Left colon (tissue), 2 donors: Measurements from ENCODE around the gene LRRC10. TPM values are rescaled to one million over a fixed set of nuclear protein-coding genes. Genes with fewer than 3 reads are reported as not detected.

Source experiments
- ATAC-seq: fragments of 200-7000 bp; cut with Tn5 transposase; one replicate; pipeline ENCODE4 v1.9.1; 2020; ENCODE audit warnings: mild to moderate bottlenecking, moderate library complexity
- DNase-seq, 2 donors: peaks; one replicate each; pipeline ENCODE4 v3.0.0-alpha.2; 2020
- intact Hi-C, 2 donors: fragments of 100-400 bp; cut with DNase I in 1 of 2; cut with micrococcal nuclease in 1 of 2; formaldehyde crosslinking; loops; one replicate each; pipeline versions ENCODE4 v1.11.2 to v1.14.0; 2022; cut with DNase I, micrococcal nuclease
- long read RNA-seq: library from polyadenylated mRNA; unstranded; transcript quantifications from one replicate; pipeline ENCODE4 v2.0.0, GENCODE V29; 2021
- total RNA-seq, 2 donors: library from RNA; stranded (reverse); fragmentation: NEBNext Ultra II Directional; extraction: Animal tissue kit (Norgen Biotek cat#: 25700); gene quantifications; one replicate each; pipeline ENCODE4 v1.2.1, GENCODE V29; 2021
- donor health status: DM: no; HTN: no; CAD: no.
- donor health status: DM: yes; HTN: yes; CAD: no.

The LRRC10 gene
- total RNA-seq: not detected
- long read RNA-seq: 0 reads

GRCh38 chr12:69610729-69611128, at the start of gene LRRC10:
TSS of gene LRRC10 (minus strand) at chr12:69610907. CDS start at chr12:69610838, 69 bp downstream.
- no peak for ATAC-seq
- intact Hi-C loops: no loop called here
- DNase-seq: no peak

- DNase-seq: no peak
- intact Hi-C loops: no loop called here
These were observed 49.6 kb upstream of the LRRC10 start for GRCh38 chr12:69660164-69660863.

GRCh38 chr12:69658203-69658602, 47.5 kb upstream of the LRRC10 start:
- DNase-seq: no peak

More at GRCh38 chr12:69660164-69660863, 49.6 kb upstream of the LRRC10 start:
- ATAC-seq: no peak

GRCh38 chr12:69657376-69658137, 46.9 kb upstream of the LRRC10 start:
- intact Hi-C loops: no loop called here
- DNase-seq: no peak
- ATAC-seq: no peak

More at GRCh38 chr12:69658203-69658602, 47.5 kb upstream of the LRRC10 start:
- ATAC-seq: no peak
- intact Hi-C loops: no loop called here

- DNase-seq (no peak), ATAC-seq (no peak)
- intact Hi-C loops: no loop called here
These were observed 45.1 kb upstream of the LRRC10 start for GRCh38 chr12:69655616-69656340.

GRCh38 chr12:69653703-69654102, 43.0 kb upstream of the LRRC10 start:
- intact Hi-C loops: no loop called here
- DNase-seq (no peak), ATAC-seq (no peak)

GRCh38 chr12:69651922-69652321, 41.2 kb upstream of the LRRC10 start:
- ATAC-seq (no peak), DNase-seq (no peak)
- intact Hi-C loops: no loop called here

GRCh38 chr12:69649529-69649928, 38.8 kb upstream of the LRRC10 start:
- DNase-seq (no peak), ATAC-seq (no peak)
- intact Hi-C loops: no loop called here

GRCh38 chr12:69648476-69648875, 37.8 kb upstream of the LRRC10 start:
- no peak for DNase-seq
- intact Hi-C loops: no loop called here

GRCh38 chr12:69647178-69647577, 36.5 kb upstream of the LRRC10 start:
- intact Hi-C loops: no loop called here
- ATAC-seq (no peak), DNase-seq (no peak)

More at GRCh38 chr12:69648476-69648875, 37.8 kb upstream of the LRRC10 start:
- ATAC-seq: no peak

- DNase-seq (no peak), ATAC-seq (no peak)
- intact Hi-C loops: no loop called here
These were observed 34.3 kb upstream of the LRRC10 start for GRCh38 chr12:69645031-69645430.

- no peak for ATAC-seq
- DNase-seq: no peak
- intact Hi-C loops: no loop called here
These were observed 33.8 kb upstream of the LRRC10 start for GRCh38 chr12:69644511-69644910.

GRCh38 chr12:69642531-69642930, 31.8 kb upstream of the LRRC10 start:
- DNase-seq: no peak
- ATAC-seq: no peak
- intact Hi-C loops: no loop called here

- DNase-seq (no peak), ATAC-seq (no peak)
- intact Hi-C loops: no loop called here
These were observed 30.8 kb upstream of the LRRC10 start for GRCh38 chr12:69641546-69641945.

GRCh38 chr12:69639400-69640016, 28.8 kb upstream of the LRRC10 start:
- intact Hi-C loops: loop anchor here in 1 of 2 donors (5.0 kb wide), 1 partner anchor 282 kb away; the partner anchor contains the start of gene YEATS4
- ATAC-seq (peak; percentile 89), DNase-seq (peak; percentile 32 to 67)

GRCh38 chr12:69633061-69633460, 22.4 kb upstream of the LRRC10 start:
- no peak for DNase-seq
- intact Hi-C loops: no loop called here
- ATAC-seq: no peak

- intact Hi-C loops: no loop called here
- ATAC-seq (no peak), DNase-seq (no peak)
These were observed 19.5 kb upstream of the LRRC10 start for GRCh38 chr12:69630191-69630590.

GRCh38 chr12:69627501-69627900, 16.8 kb upstream of the LRRC10 start:
- intact Hi-C loops: no loop called here
- DNase-seq (no peak), ATAC-seq (no peak)

- no peak for DNase-seq
- intact Hi-C loops: no loop called here
- no peak for ATAC-seq
These were observed 13.3 kb upstream of the LRRC10 start for GRCh38 chr12:69623970-69624369.
